T-helper 2 cell (primary cell): ENCODE measurements around the gene FHDC1.
A peak's percentile ranks its signal among the peaks of the same experiment; 100 is the strongest.

ENCODE experiments used
- DNase-seq, 5 experiments: peaks; one replicate each; pipeline versions ENCODE4 v3.0.0 to v3.0.0-alpha.2; 2012 to 2022

FHDC1 gene

GRCh38 chr4:152936446-152937335 is 568 bp downstream of the FHDC1 start:
- peak in 1 of 5 experiments; percentile 14 for DNase-seq

DNA sequence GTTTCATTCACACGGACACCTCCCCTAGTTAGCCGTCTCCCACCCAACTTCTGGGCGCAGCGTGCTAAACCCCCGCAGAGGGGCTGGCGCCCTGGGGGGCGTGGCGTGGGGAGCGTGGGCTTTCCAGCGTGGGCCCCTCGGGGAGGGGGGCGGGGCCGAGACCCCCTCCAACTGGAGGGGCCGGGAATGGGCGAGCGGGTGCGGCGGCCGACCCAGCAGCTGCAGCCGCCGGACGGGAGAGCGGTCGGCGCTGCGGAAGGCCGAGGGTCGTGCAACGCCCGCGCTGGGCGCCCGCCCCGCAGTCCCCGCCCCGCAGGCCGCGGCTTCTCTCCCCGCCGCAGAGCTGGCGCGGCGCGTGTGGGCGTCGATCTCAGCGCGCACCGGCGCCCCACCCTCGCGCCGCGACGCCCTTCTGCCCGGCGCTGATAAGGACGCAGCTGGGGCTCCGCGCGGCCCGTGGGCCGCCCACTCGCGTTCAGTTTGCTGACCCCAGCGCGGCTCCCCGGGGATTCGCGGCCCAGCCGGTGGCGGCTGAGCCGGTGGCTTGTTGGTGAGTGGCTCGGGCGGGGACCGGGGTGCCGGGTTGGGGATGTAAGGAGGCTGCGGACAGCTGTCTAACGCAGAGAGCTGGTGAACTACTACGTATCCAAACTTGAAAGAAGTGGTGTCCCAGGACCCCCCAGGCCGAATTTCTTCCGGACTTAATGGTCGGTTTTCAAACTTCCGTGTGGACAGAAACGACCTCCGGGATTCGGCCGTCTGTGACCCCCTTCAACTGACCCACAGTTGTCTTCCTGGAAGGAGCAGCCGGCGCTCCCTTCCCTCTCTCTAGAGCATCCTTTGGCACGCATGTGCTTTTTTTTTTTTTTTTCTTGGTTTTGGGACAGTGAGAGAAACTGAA is 1.5 kb downstream of the FHDC1 start:
- peak in 1 of 5 experiments; percentile 33 for DNase-seq

- DNase-seq, result no peak
Observed at GRCh38 chr4:152938237-152938947, 2.3 kb downstream of the FHDC1 start.

DNA sequence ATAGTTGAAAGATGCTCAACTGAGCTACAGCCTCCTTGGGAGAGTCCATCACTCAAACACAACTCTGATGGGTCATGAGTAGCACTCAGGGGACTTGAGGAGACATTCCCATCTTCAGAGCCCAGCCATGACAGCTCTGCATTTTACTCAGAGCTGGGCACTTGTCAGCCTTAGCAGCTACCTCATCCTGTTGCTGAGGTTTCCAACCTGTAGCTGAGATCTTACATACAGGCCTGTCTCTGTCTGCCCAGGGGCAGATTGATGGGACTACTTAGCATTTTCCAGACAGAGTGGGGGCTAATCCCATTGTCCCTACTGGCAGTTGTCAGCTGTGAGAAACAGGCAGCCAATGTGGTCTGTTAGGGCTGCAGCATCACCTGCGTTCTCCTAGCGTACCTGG is 3.5 kb downstream of the FHDC1 start:
- no peak for DNase-seq

DNA sequence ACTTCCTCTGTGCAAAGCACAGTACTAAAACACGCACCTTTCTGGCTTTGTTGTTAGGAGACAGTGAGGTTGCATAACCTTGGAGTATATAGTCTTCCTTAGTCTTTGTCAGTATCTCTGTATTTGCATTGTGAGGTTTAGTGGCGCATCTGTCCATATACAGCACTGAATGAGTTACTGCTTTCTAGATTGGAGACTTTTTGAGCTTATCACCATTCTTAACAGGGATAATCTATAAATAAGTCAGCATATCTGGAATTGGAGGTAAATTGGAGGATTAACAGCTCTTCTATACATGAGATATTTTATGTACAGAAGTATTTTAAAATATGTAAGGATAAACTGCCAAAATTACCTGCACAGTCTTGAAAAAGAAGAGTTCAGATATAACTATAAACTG is 4.3 kb downstream of the FHDC1 start:
- DNase-seq, result no peak

GRCh38 chr4:152941411-152941810 is 5.3 kb downstream of the FHDC1 start:
- no peak for DNase-seq

DNA sequence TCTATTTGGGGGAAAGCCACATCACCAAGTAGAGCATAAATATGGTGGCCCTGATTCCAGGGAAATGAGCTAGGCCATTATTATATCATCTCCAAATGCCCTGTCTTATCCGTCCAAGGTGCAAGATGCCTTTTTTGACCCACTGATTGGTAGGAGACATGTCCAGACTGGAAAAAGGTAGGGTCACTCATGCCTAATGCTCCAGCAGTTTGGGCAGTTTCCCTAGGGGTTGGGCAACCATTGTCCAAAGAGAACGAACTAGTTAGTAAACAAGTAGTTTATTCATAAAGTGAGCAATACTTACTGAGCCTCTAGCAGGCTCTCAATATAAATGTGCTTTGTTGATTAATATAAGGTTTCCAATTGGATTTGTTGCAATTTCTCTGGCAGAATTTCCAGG is 6.2 kb downstream of the FHDC1 start:
- no peak for DNase-seq

DNA sequence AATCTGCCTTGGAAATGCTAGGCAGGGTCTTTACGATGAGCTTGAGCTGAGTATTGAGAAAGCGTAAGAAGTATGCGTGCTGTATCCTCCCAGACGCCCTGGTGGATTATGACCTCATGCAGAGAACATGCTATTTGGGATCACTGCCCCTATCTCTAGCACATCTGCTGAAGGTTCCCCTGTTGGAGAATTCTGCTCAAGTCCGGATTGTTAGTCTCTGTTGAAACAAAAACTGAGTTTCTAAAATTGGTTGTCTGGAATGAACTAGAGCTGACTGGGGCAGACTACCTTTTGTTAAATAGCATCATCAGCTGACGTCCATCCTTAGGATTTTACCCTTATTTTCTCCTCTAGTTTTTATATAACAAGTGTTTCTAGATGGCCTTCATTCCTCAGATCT is 7.5 kb downstream of the FHDC1 start:
- no peak for DNase-seq

GRCh38 chr4:152944666-152945320 is 8.7 kb downstream of the FHDC1 start:
- DNase-seq, result no peak

DNA sequence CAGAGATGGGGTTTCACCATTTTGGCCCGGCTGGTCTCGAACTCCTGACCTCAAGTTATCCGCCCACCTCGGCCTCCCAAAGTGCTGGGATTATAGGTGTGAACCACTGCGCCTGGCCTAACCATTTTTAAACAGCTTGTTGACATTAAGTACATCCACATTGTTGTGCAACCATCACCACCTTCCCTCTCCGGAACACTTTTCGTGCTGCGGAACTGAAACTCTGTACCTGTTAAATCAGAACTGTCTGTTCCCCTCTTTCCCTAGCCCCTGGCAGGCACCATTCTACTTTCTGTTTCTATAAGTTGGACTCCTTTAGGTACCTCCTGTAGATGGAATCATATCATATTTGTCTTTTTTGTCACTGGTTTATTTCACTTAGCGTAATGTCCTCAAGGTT is 9.5 kb downstream of the FHDC1 start:
- no peak for DNase-seq

DNA sequence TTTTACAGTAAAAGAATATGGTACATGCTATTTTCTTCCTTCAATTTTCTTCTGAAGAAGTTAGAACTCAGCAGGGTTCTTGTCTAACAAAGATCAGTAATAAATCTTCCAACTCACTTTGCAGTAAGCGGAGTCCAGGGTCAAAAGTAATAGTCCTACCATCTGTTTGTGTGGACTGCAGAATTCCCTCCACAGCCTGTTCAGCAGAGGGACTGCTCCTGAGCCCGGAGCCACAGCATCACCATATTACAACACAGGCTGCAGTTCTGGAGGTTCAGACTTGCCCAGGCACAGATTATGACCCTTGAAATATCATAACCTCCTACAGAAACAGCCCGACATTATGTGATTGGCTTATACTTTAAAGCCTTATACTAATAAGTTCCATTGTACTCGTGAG is 10.3 kb downstream of the FHDC1 start:
- DNase-seq, result no peak

DNA sequence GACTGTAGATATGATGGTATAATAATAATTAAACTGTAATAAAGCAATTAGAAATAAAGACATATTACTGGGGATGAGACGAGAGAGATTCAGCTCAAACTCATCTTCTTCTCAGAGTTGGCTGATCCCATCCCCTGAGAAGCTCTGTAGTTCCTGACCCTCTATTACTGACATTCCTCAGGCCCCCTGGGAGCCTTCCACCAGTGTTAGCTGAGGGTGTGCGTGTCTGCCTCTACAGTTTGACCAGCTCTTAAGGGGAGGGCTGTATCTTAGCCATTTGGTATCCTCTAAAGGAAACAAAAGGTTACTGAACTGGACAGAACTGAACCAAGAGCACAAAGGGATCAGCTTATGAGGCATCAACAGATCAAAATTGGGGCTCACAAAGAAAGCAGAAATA is 11.2 kb downstream of the FHDC1 start:
- no peak for DNase-seq

DNA sequence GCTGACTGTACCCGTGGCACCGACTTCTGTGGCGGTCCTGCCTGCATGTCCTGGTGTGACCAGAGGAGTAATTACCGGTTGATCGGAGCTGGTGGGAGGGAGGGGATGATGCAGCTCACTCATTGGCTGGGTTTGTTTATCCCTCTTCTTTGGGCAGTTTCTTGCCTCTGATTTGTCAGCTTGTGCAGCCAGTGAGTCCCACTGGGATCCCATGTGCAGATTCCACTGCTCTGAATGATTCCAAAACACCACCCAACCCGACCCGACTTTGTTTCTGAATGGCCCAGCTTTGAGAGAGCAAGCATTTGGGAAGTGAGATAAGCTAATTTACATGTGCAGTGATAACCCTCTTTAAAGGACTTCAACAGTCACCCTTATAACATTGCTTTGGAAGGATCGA is 13.8 kb downstream of the FHDC1 start:
- no peak for DNase-seq

DNA sequence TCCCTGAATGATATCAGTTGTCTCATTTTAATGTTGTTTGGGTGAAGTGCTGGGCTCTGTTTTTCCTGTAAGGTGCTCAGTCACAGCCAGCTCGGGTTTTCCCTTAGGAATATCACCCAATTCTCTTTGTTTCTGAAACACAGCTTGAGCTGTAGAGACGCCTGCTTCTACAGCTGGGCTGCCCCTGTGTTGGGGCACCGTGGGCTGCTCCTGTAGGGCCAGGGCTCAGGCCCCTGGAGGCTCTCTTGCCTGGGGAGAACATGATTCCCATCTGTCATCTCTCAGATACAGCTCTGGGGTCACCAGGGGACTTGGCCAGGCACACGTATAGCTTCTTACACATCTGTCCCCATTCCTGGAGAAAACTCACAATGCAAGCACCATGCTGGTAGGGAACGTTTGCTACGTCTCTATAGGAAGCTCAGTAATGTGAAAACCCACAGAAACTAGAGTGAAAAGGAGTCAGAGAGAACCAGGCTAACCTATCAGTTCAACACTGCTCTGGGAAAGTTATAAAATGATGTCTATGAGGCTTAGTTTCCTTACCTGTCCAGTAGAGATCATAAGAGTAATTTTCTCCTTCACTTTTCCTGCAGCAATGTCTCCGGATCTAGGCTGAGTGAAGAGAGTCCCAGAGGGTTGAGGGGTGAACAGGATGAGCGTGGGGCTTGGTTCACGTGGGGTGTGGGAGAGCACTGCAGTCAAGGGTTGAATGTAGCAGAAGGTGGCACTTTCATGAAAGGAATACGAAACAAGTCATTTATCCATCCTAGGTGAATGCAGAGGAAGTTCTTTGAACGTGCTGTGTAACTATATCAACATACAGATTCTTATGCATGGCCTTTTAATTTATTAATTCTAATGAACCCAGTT is 14.5 kb downstream of the FHDC1 start:
- DNase-seq, result no peak

DNA sequence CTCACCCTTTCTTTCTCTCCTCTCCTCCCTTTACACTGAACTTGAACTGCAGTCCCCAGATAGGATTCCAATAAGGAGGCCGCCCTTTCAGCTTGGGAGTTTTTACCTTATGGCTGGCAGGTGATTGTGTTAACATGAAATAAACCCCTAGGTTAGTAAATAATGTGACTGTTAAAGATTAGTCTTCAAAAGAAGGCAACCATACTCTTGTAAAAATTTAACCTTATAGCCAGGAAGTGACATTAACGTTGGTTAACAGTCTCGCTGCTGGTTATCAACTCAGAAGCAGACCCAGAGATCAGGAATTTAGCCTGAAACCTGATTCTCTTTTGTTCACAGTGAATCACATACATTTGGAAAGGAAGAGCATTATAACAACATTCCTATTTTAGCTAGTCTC is 15.2 kb downstream of the FHDC1 start:
- DNase-seq, result no peak

GRCh38 chr4:152953514-152953913 is 17.4 kb downstream of the FHDC1 start:
- no peak for DNase-seq

GRCh38 chr4:152954741-152955140 is 18.6 kb downstream of the FHDC1 start:
- no peak for DNase-seq

- no peak for DNase-seq
Observed at GRCh38 chr4:152956147-152956546, 20.0 kb downstream of the FHDC1 start.

DNA sequence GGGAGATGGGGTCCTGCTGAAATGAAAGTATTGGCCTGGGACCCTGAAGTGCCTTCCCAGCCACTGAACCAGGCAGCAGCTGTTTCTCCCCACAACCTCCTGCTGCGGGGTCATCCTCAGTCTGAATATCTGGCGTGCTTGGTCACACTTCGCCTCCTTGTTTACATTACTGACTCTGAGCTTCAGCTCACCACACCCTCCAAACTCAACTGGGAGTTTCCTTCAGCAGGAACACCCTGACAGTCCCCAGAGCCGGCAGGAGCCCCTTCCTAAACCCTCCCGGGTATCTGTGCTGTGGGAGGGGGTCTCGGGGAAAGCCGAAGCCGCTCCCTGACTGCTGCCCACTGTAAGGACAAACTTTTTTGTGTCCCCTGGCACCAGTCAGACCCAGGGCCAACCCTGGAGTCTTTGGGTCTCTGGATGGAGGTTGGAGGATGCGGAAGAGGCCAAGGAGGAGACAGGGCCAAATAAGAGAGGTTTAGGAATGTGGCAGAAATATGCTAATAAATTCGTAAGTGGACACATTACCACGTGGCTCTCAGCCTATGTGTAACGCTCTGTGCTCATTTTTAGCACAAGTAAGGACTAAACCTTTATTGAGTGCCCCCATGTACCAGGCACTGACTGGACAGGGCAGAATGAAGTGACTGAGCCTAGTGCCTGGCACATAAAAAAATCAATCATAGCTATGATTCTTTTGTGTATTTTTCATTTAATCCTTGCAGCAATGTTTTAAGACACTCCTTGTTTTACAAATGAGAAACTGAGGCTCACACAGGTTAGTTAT is 20.7 kb downstream of the FHDC1 start:
- DNase-seq, result no peak

- no peak for DNase-seq
Observed at GRCh38 chr4:152957437-152958171, 21.5 kb downstream of the FHDC1 start.
